GM12878 (cell line): ENCODE results near the gene NECAB2.

Experiments used
- CTCF ChIP-seq, 3 experiments: IDR thresholded peaks in 2 of 3; conservative IDR thresholded peaks in 1 of 3; 2 replicates each; pipeline ENCODE4 v1.5.1; 2011; ENCODE audit warnings: low read depth in 3 of 3, low read length in 3 of 3, mild to moderate bottlenecking in 3 of 3, control low read depth in 2 of 3, moderate library complexity in 2 of 3, inconsistent platforms in 1 of 3, mixed read lengths in 1 of 3; ENCODE audit not compliant: control insufficient read depth in 2 of 3, insufficient read depth in 1 of 3; ENCODE audit errors: extremely low read depth in 1 of 3
- RAD21 ChIP-seq: IDR thresholded peaks from 2 replicates; pipeline ENCODE4 v1.6.1; 2011; ENCODE audit warnings: mild to moderate bottlenecking, low read depth, low read length, moderate library complexity; ENCODE audit not compliant: insufficient read depth

GRCh38 chr16:83945587-83945986 is 22.5 kb upstream of the NECAB2 start:
- TF ChIP-seq RAD21, result no peak
- TF ChIP-seq CTCF (IDR thresholded peaks at IDR 0.05 in 2 of 3, conservative IDR thresholded peaks at IDR 0.05 in 1 of 3; ENCODE audit: control insufficient read depth in 2 of 3, extremely low read depth in 1 of 3, insufficient read depth in 1 of 3, low read depth in 3 of 3, low read length in 3 of 3), result no peak
